Measurements from ENCODE around the gene TM7SF2. TPM values are rescaled to one million over a fixed set of nuclear protein-coding genes. Genes with fewer than 3 reads are reported as not detected.

TM7SF2 gene
- total and polyA plus RNA-seq, 2 experiments from 2014 or later: 0.65 to 2.5 TPM

DNA sequence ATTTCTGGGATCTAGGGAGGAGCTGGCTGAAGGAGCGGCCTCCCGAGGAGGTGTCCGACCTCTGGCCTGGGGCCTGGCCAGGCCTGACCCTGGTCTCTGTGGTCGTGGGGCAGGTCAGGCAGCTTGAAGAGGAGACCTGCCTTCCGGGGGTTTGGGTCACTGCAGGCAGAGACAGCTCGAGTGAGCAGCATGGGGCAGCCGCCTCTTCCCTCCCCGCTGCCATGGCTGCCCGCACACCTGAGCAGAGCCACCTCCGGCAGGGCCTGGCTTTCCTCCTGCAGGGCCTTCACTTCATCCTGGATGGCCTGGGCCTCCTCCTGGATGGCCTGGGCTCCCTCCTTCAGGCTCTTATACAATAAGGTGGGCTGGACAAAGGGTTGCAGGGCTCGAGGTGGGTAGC, 45.4 kb upstream of the TM7SF2 start:
- no peaks in the 10 kb centered on the region for H3K27me3 ChIP-seq (replicated peaks; ENCODE audit: insufficient read depth)
- H3K4me3 ChIP-seq: no peak overlapping the region
- H4K20me1 ChIP-seq (ENCODE audit: insufficient read depth): no peaks in the 10 kb centered on the region
- DNase-seq: no peak
- no peaks in the 10 kb centered on the region for H3K9me2 ChIP-seq (ENCODE audit: insufficient read depth)
- H3K27ac ChIP-seq: no peak overlapping the region
- TF ChIP-seq EZH2 (IDR thresholded peaks at IDR 0.05; ENCODE audit: insufficient read depth, poor library complexity, severe bottlenecking) (no peak), EZH2phosphoT487 (IDR thresholded peaks at IDR 0.05; ENCODE audit: insufficient read depth, low read depth) (no peak)
- no peaks in the 10 kb centered on the region for H3K36me3 ChIP-seq (ENCODE audit: low read depth)
- H2AFZ ChIP-seq: no peak overlapping the region
- no peaks in the 10 kb centered on the region for H3K9me3 ChIP-seq (ENCODE audit: low read depth)
- in situ Hi-C loops (cut with MboI): no loop called here
- no peaks in the 10 kb centered on the region for H3F3A ChIP-seq (ENCODE audit: insufficient read depth)
- H3K4me2 ChIP-seq (ENCODE audit: unreplicated experiment): no peak overlapping the region
- H3K4me1 ChIP-seq (ENCODE audit: insufficient read depth): no peaks in the 10 kb centered on the region
- H3K79me2 ChIP-seq (ENCODE audit: insufficient read depth): no peaks in the 10 kb centered on the region
- 56 to 60% methylated on average over 11 of the region's 11 CpGs for WGBS, 2 experiments (ENCODE audit: low coverage in 1 of 2, low lambda C conversion rate in 2 of 2, missing lambda C conversion rate in 2 of 2)
- H3K9ac ChIP-seq: no peak overlapping the region

DNA sequence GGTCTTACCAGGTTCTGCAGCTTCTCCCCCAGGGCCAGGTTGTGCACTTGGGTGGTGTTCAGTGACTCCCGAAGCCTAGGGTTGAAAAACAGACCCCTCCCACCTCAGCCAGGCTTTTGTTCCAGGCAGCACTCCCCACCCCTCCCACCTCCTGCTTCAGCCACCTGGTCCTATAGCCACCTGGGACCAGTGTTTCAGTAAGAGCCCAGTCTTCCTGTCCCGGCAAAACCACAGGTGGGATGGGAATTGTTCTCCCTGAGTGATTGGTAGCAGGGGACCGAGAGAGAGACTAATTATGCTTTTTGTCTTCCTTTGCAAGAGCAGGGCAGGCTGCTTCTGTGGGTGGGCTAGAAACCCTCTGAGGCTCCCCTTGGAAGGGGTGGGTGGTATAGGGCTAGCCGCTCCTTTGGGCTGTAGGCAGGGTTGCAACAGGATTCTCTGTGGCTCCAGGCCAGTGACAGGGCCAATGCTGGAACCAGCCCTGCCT, 44.8 kb upstream of the TM7SF2 start:
- H3K27me3 ChIP-seq (replicated peaks; ENCODE audit: insufficient read depth): no peaks in the 10 kb centered on the region
- H3K4me1 ChIP-seq (ENCODE audit: insufficient read depth): no peaks in the 10 kb centered on the region
- H3K27ac ChIP-seq: no peak overlapping the region
- no peaks in the 10 kb centered on the region for H3F3A ChIP-seq (ENCODE audit: insufficient read depth)
- DNase-seq: no peak
- TF ChIP-seq EZH2 (IDR thresholded peaks at IDR 0.05; ENCODE audit: insufficient read depth, poor library complexity, severe bottlenecking) (no peak), EZH2phosphoT487 (IDR thresholded peaks at IDR 0.05; ENCODE audit: insufficient read depth, low read depth) (no peak)
- no peaks in the 10 kb centered on the region for H4K20me1 ChIP-seq (ENCODE audit: insufficient read depth)
- in situ Hi-C loops (cut with MboI): no loop called here
- no peak overlapping the region for H3K4me3 ChIP-seq
- H3K4me2 ChIP-seq (ENCODE audit: unreplicated experiment): no peak overlapping the region
- no peaks in the 10 kb centered on the region for H3K9me2 ChIP-seq (ENCODE audit: insufficient read depth)
- H2AFZ ChIP-seq: no peak overlapping the region
- H3K9me3 ChIP-seq (ENCODE audit: low read depth): no peaks in the 10 kb centered on the region
- H3K36me3 ChIP-seq (ENCODE audit: low read depth): no peaks in the 10 kb centered on the region
- no peaks in the 10 kb centered on the region for H3K79me2 ChIP-seq (ENCODE audit: insufficient read depth)
- H3K9ac ChIP-seq: no peak overlapping the region
- WGBS, 2 experiments (ENCODE audit: low coverage in 1 of 2, low lambda C conversion rate in 2 of 2, missing lambda C conversion rate in 2 of 2): 39 to 45% methylated on average over 3 to 4 of the region's 4 CpGs

- no peaks in the 10 kb centered on the region for H3K36me3 ChIP-seq (ENCODE audit: low read depth)
- in situ Hi-C loops (cut with MboI): no loop called here
- no peaks in the 10 kb centered on the region for H3K9me2 ChIP-seq (ENCODE audit: insufficient read depth)
- H3K4me2 ChIP-seq (ENCODE audit: unreplicated experiment): no peak overlapping the region
- no peak for DNase-seq
- no peak overlapping the region for H3K27ac ChIP-seq
- H3F3A ChIP-seq (ENCODE audit: insufficient read depth): no peaks in the 10 kb centered on the region
- H4K20me1 ChIP-seq (ENCODE audit: insufficient read depth): no peaks in the 10 kb centered on the region
- no peak for TF ChIP-seq EZH2 (IDR thresholded peaks at IDR 0.05; ENCODE audit: insufficient read depth, poor library complexity, severe bottlenecking)
- no peak for TF ChIP-seq EZH2phosphoT487 (IDR thresholded peaks at IDR 0.05; ENCODE audit: insufficient read depth, low read depth)
- H3K4me3 ChIP-seq: no peak overlapping the region
- H3K4me1 ChIP-seq (ENCODE audit: insufficient read depth): no peaks in the 10 kb centered on the region
- H3K79me2 ChIP-seq (ENCODE audit: insufficient read depth): no peaks in the 10 kb centered on the region
- H3K27me3 ChIP-seq (replicated peaks; ENCODE audit: insufficient read depth): no peaks in the 10 kb centered on the region
- no peak overlapping the region for H2AFZ ChIP-seq
- H3K9me3 ChIP-seq (ENCODE audit: low read depth): no peaks in the 10 kb centered on the region
- 74 to 84% methylated on average over 8 to 10 of the region's 10 CpGs for WGBS, 2 experiments (ENCODE audit: low coverage in 1 of 2, low lambda C conversion rate in 2 of 2, missing lambda C conversion rate in 2 of 2)
- H3K9ac ChIP-seq: no peak overlapping the region
These were observed 44.2 kb upstream of the TM7SF2 start for GRCh38 chr11:65067446-65067845.

GRCh38 chr11:65069217-65069616, 42.5 kb upstream of the TM7SF2 start:
- Histone ChIP-seq H3F3A (ENCODE audit: insufficient read depth) (no peaks in the 10 kb centered on the region), H2AFZ (no peak overlapping the region), H3K9me2 (ENCODE audit: insufficient read depth) (no peaks in the 10 kb centered on the region), H3K4me1 (ENCODE audit: insufficient read depth) (no peaks in the 10 kb centered on the region), H3K9me3 (ENCODE audit: low read depth) (no peaks in the 10 kb centered on the region), H3K4me3 (no peak overlapping the region), H3K9ac (no peak overlapping the region), H4K20me1 (ENCODE audit: insufficient read depth) (no peaks in the 10 kb centered on the region), H3K4me2 (ENCODE audit: unreplicated experiment) (no peak overlapping the region), H3K27ac (no peak overlapping the region), H3K36me3 (ENCODE audit: low read depth) (no peaks in the 10 kb centered on the region), H3K27me3 (replicated peaks; ENCODE audit: insufficient read depth) (no peaks in the 10 kb centered on the region), H3K79me2 (ENCODE audit: insufficient read depth) (no peaks in the 10 kb centered on the region)
- in situ Hi-C loops (cut with MboI): no loop called here
- TF ChIP-seq EZH2 (IDR thresholded peaks at IDR 0.05; ENCODE audit: insufficient read depth, poor library complexity, severe bottlenecking) (no peak), EZH2phosphoT487 (IDR thresholded peaks at IDR 0.05; ENCODE audit: insufficient read depth, low read depth) (no peak)
- 69 to 70% methylated on average over 9 of the region's 9 CpGs for WGBS, 2 experiments (ENCODE audit: low coverage in 1 of 2, low lambda C conversion rate in 2 of 2, missing lambda C conversion rate in 2 of 2)
- DNase-seq: no peak
